HUDEP-2 (cell line): ENCODE data around the gene EEF1AKMT1.

Experiments
- DNase-seq, 76 experiments: peaks; one replicate each; lab custom pipeline; 2025; ENCODE audit not compliant: unreplicated experiment in 76 of 76; lab: John Stamatoyannopoulos, UW

The EEF1AKMT1 gene

GRCh38 chr13:20721058-20721453 lies 52.7 kb downstream of the EEF1AKMT1 start:
- DNase-seq = no peak

- DNase-seq = no peak
Observed at GRCh38 chr13:20720499-20720898, 53.3 kb downstream of the EEF1AKMT1 start.

GRCh38 chr13:20719783-20720182 lies 54.0 kb downstream of the EEF1AKMT1 start:
- DNase-seq = no peak

- DNase-seq = no peak
Observed at GRCh38 chr13:20718958-20719566, 54.7 kb downstream of the EEF1AKMT1 start.

GRCh38 chr13:20717581-20718542 lies 55.9 kb downstream of the EEF1AKMT1 start:
- no peak for DNase-seq

GRCh38 chr13:20716951-20717350 lies 56.8 kb downstream of the EEF1AKMT1 start:
- no peak for DNase-seq

GRCh38 chr13:20715330-20715712 lies 58.4 kb downstream of the EEF1AKMT1 start:
- DNase-seq = no peak

- no peak for DNase-seq
Observed at GRCh38 chr13:20714563-20715329, 59.0 kb downstream of the EEF1AKMT1 start.

- DNase-seq = no peak
Observed at GRCh38 chr13:20714161-20714560, 59.6 kb downstream of the EEF1AKMT1 start.

GRCh38 chr13:20713751-20714150 lies 60.0 kb downstream of the EEF1AKMT1 start:
- DNase-seq = no peak

- no peak for DNase-seq
Observed at GRCh38 chr13:20713014-20713376, 60.8 kb downstream of the EEF1AKMT1 start.

- peak in 3 of 76 experiments; percentile 3 to 26 (median 10) for DNase-seq
Observed at GRCh38 chr13:20711301-20712044, 62.3 kb downstream of the EEF1AKMT1 start.

GRCh38 chr13:20709782-20710181 lies 64.0 kb downstream of the EEF1AKMT1 start:
- DNase-seq = no peak

GRCh38 chr13:20709369-20709768 lies 64.4 kb downstream of the EEF1AKMT1 start:
- no peak for DNase-seq

GRCh38 chr13:20708216-20708615 lies 65.5 kb downstream of the EEF1AKMT1 start:
- DNase-seq = no peak

- DNase-seq = no peak
Observed at GRCh38 chr13:20706661-20707060, 67.1 kb downstream of the EEF1AKMT1 start.

GRCh38 chr13:20704459-20705069 lies 69.2 kb downstream of the EEF1AKMT1 start:
- DNase-seq = no peak

- peak in 62 of 76 experiments; percentile 5 to 72 (median 45) for DNase-seq
Observed at GRCh38 chr13:20703780-20704458, 69.8 kb downstream of the EEF1AKMT1 start.
